CD4-positive, alpha-beta T cell (primary cell): ENCODE data around the gene SNX11. TPM values are rescaled to one million over a fixed set of nuclear protein-coding genes. Genes with fewer than 3 reads are reported as not detected.

ENCODE experiments used
- ATAC-seq: fragments of 200-7000 bp; cut with Tn5 transposase; one replicate; pipeline ENCODE4 v1.10.0; 2022; ENCODE audit warnings: mild to moderate bottlenecking; ENCODE audit not compliant: poor library complexity
- CTCF ChIA-PET: fragments of 350-600 bp; sonication (Branson Sonifier 250); formaldehyde crosslinking; loops from one replicate; lab custom pipeline; 2021; ENCODE audit warnings: antibody characterized with exemption, inconsistent platforms; lab: Charles Lee
- POLR2A ChIA-PET: fragments of 350-600 bp; sonication (Branson Sonifier 250); formaldehyde crosslinking; loops from one replicate; lab custom pipeline; 2021; ENCODE audit warnings: antibody characterized with exemption, inconsistent platforms; lab: Charles Lee
- DNase-seq, 14 experiments: peaks; one replicate each; pipeline ENCODE4 v3.0.0-alpha.2; 2013 to 2020; ENCODE audit warnings: mixed read lengths in 2 of 14
- H3K27ac ChIP-seq, 2 donors: one replicate each; pipeline versions ENCODE4 v1.5.1 to v1.7.0; 2013; ENCODE audit warnings: low read length in 2 of 2, low read depth in 1 of 2, mild to moderate bottlenecking in 1 of 2
- H3K27me3 ChIP-seq, 2 experiments: 1 replicate in 1 of 2; 2 replicates in 1 of 2; pipeline versions ENCODE4 v1.6.1 to v1.7.0; 2013; ENCODE audit warnings: low read length in 2 of 2, control low read depth in 1 of 2, mild to moderate bottlenecking in 1 of 2, moderate library complexity in 1 of 2; ENCODE audit not compliant: insufficient read depth in 2 of 2, control insufficient read depth in 1 of 2
- H3K36me3 ChIP-seq: one replicate; pipeline ENCODE4 v1.6.1; 2013; ENCODE audit warnings: low read length, control low read depth; ENCODE audit not compliant: insufficient read depth
- H3K4me1 ChIP-seq: one replicate; pipeline ENCODE4 v1.6.1; 2013; ENCODE audit warnings: low read length, control low read depth; ENCODE audit not compliant: insufficient read depth
- H3K4me3 ChIP-seq: one replicate; pipeline ENCODE4 v1.5.1; 2013; ENCODE audit warnings: mild to moderate bottlenecking, low read length, moderate library complexity
- H3K9me3 ChIP-seq, 2 experiments: 1 replicate in 1 of 2; 2 replicates in 1 of 2; pipeline versions ENCODE4 v1.6.1 to v1.7.0; 2013; ENCODE audit warnings: low read length in 2 of 2, mild to moderate bottlenecking in 2 of 2, control low read depth in 1 of 2, moderate library complexity in 1 of 2; ENCODE audit not compliant: control insufficient read depth in 1 of 2, insufficient read depth in 1 of 2
- H3K27ac Mint-ChIP-seq: one replicate; pipeline ENCODE4 v1.8.0; 2020; ENCODE audit warnings: mixed read lengths
- H3K27me3 Mint-ChIP-seq: one replicate; pipeline ENCODE4 v1.8.0; 2021; ENCODE audit warnings: mixed read lengths
- H3K36me3 Mint-ChIP-seq: one replicate; pipeline ENCODE4 v1.8.0; 2021; ENCODE audit warnings: low read depth, mixed read lengths
- H3K4me1 Mint-ChIP-seq: one replicate; pipeline ENCODE4 v1.8.0; 2021; ENCODE audit warnings: low read depth, mixed read lengths
- H3K4me3 Mint-ChIP-seq: one replicate; pipeline ENCODE4 v1.8.0; 2020; ENCODE audit warnings: mild to moderate bottlenecking, mixed read lengths
- H3K9me3 Mint-ChIP-seq: one replicate; pipeline ENCODE4 v1.8.0; 2020; ENCODE audit warnings: mixed read lengths
- intact Hi-C, 2 experiments: fragments of 100-400 bp; cut with DNase I in 1 of 2; cut with micrococcal nuclease in 1 of 2; formaldehyde crosslinking; loops; one replicate each; pipeline versions ENCODE4 v1.15.1 to v1.9.0; 2023 to 2025; cut with DNase I, micrococcal nuclease
- total RNA-seq, 174 experiments: library from RNA in 2 of 174; stranded (reverse) in 2 of 174; gene quantifications; one replicate each; pipeline ENCODE4 v1.2.3 and lab custom pipeline; 2021 to 2026
- TF ChIP-seq, protein P1 (sequence below): fragments of 200-600 bp; IDR thresholded peaks from one replicate; pipeline ENCODE4 v1.8.0; 2022; ENCODE audit warnings: antibody characterized with exemption, mild to moderate bottlenecking

Gene SNX11
- total RNA-seq, 2 experiments from 2014 or later = 6.8 to 8.7 TPM

DNA sequence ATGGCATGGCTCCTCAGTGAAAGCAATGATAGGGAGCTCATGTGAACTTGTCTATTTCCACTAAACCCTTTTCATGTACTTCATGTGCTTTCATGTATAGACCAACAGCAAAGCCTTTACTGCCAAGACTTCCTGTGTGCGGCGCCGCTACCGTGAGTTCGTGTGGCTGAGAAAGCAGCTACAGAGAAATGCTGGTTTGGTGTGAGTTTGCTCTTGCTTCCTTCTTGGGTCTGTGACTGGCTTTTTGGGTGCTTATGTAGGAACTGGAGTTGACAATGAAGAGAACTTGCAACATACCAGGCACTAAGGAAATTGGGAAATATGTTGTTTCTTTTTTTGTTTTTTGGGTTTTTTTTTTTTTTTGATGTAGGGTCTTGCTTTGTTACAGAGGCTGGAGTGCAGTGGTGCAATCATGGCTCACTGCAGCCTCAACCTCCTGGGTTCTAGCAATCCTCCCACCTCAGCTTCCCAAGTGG lies 5.7 kb downstream of the SNX11 start:
- peak; percentile 95 for ATAC-seq
- H3K36me3 ChIP-seq = peaks cover 27% of the 10 kb centered on the region
- H3K27ac ChIP-seq = peak overlapping the region; percentile 52 to 59
- Mint-ChIP-seq H3K9me3 (no peaks in the 10 kb centered on the region), H3K27ac (peak overlapping the region; percentile 81), H3K36me3 (peaks cover 14% of the 10 kb centered on the region), H3K27me3 (no peaks in the 10 kb centered on the region), H3K4me1 (peaks cover 39% of the 10 kb centered on the region), H3K4me3 (peak overlapping the region; percentile 83)
- POLR2A ChIA-PET = interaction anchor here (0.6 to 2.5 kb wide), 9 partner anchors 8 to 501 kb away, joined by 3 to 21 read pairs (median 5); partner anchors contain the start of gene CBX1
- TF ChIP-seq, protein P1, sequence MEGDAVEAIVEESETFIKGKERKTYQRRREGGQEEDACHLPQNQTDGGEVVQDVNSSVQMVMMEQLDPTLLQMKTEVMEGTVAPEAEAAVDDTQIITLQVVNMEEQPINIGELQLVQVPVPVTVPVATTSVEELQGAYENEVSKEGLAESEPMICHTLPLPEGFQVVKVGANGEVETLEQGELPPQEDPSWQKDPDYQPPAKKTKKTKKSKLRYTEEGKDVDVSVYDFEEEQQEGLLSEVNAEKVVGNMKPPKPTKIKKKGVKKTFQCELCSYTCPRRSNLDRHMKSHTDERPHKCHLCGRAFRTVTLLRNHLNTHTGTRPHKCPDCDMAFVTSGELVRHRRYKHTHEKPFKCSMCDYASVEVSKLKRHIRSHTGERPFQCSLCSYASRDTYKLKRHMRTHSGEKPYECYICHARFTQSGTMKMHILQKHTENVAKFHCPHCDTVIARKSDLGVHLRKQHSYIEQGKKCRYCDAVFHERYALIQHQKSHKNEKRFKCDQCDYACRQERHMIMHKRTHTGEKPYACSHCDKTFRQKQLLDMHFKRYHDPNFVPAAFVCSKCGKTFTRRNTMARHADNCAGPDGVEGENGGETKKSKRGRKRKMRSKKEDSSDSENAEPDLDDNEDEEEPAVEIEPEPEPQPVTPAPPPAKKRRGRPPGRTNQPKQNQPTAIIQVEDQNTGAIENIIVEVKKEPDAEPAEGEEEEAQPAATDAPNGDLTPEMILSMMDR = no peak
- intact Hi-C loops = no loop called here
- H3K4me1 ChIP-seq = peaks cover 41% of the 10 kb centered on the region
- CTCF ChIA-PET = interaction anchor here (0.7 to 0.9 kb wide), 2 partner anchors 18 to 87 kb away, joined by 3 to 4 read pairs; no protein-coding TSS in a partner anchor
- no peaks in the 10 kb centered on the region for H3K9me3 ChIP-seq
- DNase-seq = peak; percentile 20 to 75 (median 52)
- no peaks in the 10 kb centered on the region for H3K27me3 ChIP-seq
- H3K4me3 ChIP-seq = no peak overlapping the region

DNA sequence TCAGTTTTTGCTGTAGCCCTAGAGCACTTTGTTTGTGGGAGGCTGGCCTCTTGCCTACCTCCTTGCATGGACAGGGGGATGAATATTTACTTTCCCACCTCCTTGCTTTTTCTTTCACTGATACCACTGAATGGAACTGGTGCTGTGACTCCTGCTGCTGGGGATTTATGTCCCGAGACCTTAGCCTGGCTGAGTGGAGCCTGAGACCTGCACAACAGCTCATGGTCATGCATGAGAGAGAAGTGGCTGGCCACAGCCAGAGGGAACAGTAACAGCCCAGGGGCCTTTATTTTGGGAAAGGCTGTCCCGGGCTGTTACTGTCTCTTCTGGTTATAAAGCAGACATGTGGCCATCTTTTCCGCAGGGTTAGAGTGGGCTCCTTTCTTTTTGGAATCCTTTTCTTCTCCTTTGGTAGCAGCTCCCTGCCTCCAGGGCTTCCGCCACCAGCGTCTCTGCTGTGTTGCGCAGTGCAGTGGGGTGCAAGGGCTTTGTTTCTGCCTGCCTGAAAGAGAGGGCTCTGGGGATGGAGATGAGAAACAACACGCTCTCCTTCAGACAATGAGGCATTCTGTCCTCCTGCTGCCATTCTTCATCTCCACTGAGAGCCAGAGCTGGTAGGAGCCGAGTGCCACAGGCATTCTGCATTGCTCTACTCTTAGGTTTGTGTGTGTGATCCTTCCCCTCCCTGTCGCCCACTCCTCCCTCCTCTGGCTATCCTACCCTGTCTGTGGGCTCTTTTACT lies 14.5 kb downstream of the SNX11 start:
- Mint-ChIP-seq H3K9me3 (no peaks in the 10 kb centered on the region), H3K36me3 (peaks cover 59% of the 10 kb centered on the region), H3K4me3 (no peak overlapping the region), H3K27me3 (no peaks in the 10 kb centered on the region), H3K27ac (no peak overlapping the region), H3K4me1 (no peaks in the 10 kb centered on the region)
- H3K4me1 ChIP-seq = no peaks in the 10 kb centered on the region
- H3K4me3 ChIP-seq = no peak overlapping the region
- ChIA-PET POLR2A (interaction anchor here (0.9 to 1.0 kb wide), 2 partner anchors 9 to 21 kb away, joined by 3 read pairs; no protein-coding TSS in a partner anchor), CTCF (interaction anchor here (0.6 kb wide), 1 partner anchor 49 kb away, joined by 4 read pairs; no protein-coding TSS in a partner anchor)
- ATAC-seq (no peak), DNase-seq (no peak)
- H3K27me3 ChIP-seq = no peaks in the 10 kb centered on the region
- no peaks in the 10 kb centered on the region for H3K9me3 ChIP-seq
- peaks cover 53% of the 10 kb centered on the region for H3K36me3 ChIP-seq
- intact Hi-C loops = no loop called here
- TF ChIP-seq, protein P1 = no peak
- no peak overlapping the region for H3K27ac ChIP-seq

DNA sequence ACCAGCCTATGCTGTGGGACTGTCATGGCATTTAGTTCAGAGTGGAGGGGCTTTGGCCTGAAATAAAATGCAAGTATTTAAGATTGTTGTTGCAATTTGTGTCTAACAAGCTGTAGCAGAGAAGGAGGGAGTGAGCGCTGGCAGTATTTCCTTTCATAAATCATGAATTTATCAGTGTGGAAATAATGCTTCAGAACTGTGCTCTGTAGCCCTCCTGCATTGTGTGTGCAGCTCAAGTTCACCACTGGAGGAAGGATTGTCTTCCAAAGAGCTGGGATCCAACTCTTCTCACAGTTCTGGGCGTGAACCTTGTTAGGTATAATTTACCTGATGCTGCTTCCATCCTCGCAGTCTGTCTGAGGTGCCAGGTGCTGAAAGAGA lies 15.1 kb downstream of the SNX11 start:
- no peak overlapping the region for H3K4me3 Mint-ChIP-seq
- Histone ChIP-seq H3K36me3 (peaks cover 50% of the 10 kb centered on the region), H3K27me3 (no peaks in the 10 kb centered on the region), H3K9me3 (no peaks in the 10 kb centered on the region), H3K4me3 (no peak overlapping the region), H3K4me1 (no peaks in the 10 kb centered on the region), H3K27ac (no peak overlapping the region)
- H3K27ac Mint-ChIP-seq = no peak overlapping the region
- DNase-seq (no peak), ATAC-seq (no peak)
- TF ChIP-seq, protein P1 = no peak
- no peaks in the 10 kb centered on the region for H3K4me1 Mint-ChIP-seq
- H3K36me3 Mint-ChIP-seq = peaks cover 57% of the 10 kb centered on the region
- ChIA-PET POLR2A (interaction anchor here (1.0 to 1.9 kb wide), 3 partner anchors 9 to 22 kb away, joined by 3 to 12 read pairs (median 3); partner anchors contain the start of gene SNX11), CTCF (no interaction called here)
- no peaks in the 10 kb centered on the region for H3K27me3 Mint-ChIP-seq
- H3K9me3 Mint-ChIP-seq = no peaks in the 10 kb centered on the region
- intact Hi-C loops = no loop called here
